GM23248 (cell line): ENCODE measurements around the gene DUSP22.

Source experiments
- EZH2 ChIP-seq: fragments of 200-600 bp; sonication (generic); IDR thresholded peaks from 2 replicates; pipeline ENCODE4 v1.6.1; 2018; ENCODE audit warnings: antibody characterized with exemption, mild to moderate bottlenecking; ENCODE audit not compliant: insufficient read depth, poor library complexity, severe bottlenecking
- EZH2phosphoT487 ChIP-seq: fragments of 200-600 bp; sonication (generic); IDR thresholded peaks from 2 replicates; pipeline ENCODE4 v1.6.1; 2018; ENCODE audit warnings: antibody characterized with exemption, moderate library complexity, mild to moderate bottlenecking, low read depth; ENCODE audit not compliant: insufficient read depth

DNA sequence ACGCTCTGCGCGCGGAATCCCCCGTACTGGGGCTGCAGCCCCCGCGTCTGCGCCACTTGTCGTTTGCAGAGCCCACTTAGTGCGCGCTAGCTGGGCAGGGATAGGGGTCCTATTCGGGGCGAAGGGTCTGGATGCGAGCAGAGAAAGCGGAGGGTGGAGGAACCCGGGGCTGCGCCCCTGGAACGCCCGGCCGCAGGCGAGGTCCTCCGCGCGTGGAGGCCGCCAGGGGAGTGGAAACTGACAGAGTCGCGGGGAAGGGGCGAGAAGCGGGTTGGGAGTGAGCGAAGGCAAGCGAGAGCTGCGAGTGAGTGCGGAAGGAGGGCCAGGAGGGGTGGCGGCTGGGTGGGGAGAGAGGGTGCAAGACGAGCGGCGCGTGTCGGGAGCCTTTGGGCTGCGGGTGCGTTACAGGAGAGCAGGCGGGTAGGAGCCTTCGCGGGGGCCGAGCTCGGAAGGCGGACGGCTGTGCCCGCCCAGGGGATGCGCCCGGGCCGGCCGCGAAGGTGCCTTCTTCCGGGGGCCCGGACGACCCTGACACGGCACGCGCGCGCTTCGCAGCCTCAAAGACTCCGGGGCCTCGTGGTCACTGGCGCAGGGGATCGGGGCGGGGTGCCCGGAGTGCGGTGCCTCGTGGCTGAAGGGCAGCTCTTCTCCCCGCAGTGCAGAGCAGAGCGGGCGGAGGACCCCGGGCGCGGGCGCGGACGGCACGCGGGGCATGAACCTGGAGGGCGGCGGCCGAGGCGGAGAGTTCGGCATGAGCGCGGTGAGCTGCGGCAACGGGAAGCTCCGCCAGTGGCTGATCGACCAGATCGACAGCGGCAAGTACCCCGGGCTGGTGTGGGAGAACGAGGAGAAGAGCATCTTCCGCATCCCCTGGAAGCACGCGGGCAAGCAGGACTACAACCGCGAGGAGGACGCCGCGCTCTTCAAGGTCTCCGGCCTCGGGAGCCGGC, 100.4 kb downstream of the DUSP22 start:
- TF ChIP-seq EZH2phosphoT487 = no peak
- peak; percentile 81 for TF ChIP-seq EZH2
